K562 (cell line): ENCODE results near the gene GBX1. TPM values are rescaled to one million over a fixed set of nuclear protein-coding genes. Genes with fewer than 3 reads are reported as not detected.

Source experiments
- GABPB1 ChIP-seq: sonication (generic); formaldehyde crosslinking; IDR thresholded peaks from 2 replicates; pipeline ENCODE4 v1.8.0; 2022; ENCODE audit warnings: mild to moderate bottlenecking, missing genetic modification reagents
- HDAC1 ChIP-seq, 2 experiments: fragments of 450-650 bp; IDR thresholded peaks; 2 replicates each; pipeline ENCODE4 v1.6.1; 2016 to 2017; ENCODE audit warnings: inconsistent platforms in 1 of 2, mild to moderate bottlenecking in 1 of 2, moderate library complexity in 1 of 2
- NFRKB ChIP-seq: fragments of 450-650 bp; IDR thresholded peaks from 2 replicates; pipeline ENCODE4 v1.6.1; 2016; ENCODE audit warnings: low read depth
- PBX2 ChIP-seq, 2 experiments: IDR thresholded peaks in 1 of 2; conservative IDR thresholded peaks in 1 of 2; 2 replicates each; pipeline ENCODE4 v1.6.1; 2016; ENCODE audit warnings: low read depth in 2 of 2, mild to moderate bottlenecking in 1 of 2, missing compliant biosample characterization in 1 of 2, missing genetic modification characterization in 1 of 2, moderate library complexity in 1 of 2
- RHOXF2B ChIP-seq: fragments of 250-450 bp; sonication (Bioruptor Pico); conservative IDR thresholded peaks from 2 replicates; pipeline ENCODE4 v1.5.1; 2021
- SMARCE1 ChIP-seq: fragments of 450-650 bp; IDR thresholded peaks from 2 replicates; pipeline ENCODE4 v1.7.1; 2016; ENCODE audit warnings: mild to moderate bottlenecking
- TBP ChIP-seq: optimal IDR thresholded peaks from 2 replicates; pipeline ENCODE3; 2011; ENCODE audit warnings: low read depth, low read length, improper control_type of control experiment
- TEAD2 ChIP-seq: fragments of 450-650 bp; IDR thresholded peaks from 2 replicates; pipeline ENCODE4 v1.6.1; 2016; ENCODE audit warnings: missing genetic modification characterization, control low read depth, missing compliant biosample characterization
- ZC3H4 ChIP-seq: sonication (generic); formaldehyde crosslinking; IDR thresholded peaks from 2 replicates; pipeline ENCODE4 v1.9.0; 2021; ENCODE audit warnings: missing genetic modification reagents, borderline replicate concordance
- ZNF347 ChIP-seq: fragments of 450-650 bp; formaldehyde crosslinking; IDR thresholded peaks from 2 replicates; pipeline ENCODE4 v1.4.0; 2020; ENCODE audit warnings: low read depth, mild to moderate bottlenecking, moderate library complexity
- ZNF79 ChIP-seq: fragments of 250-450 bp; sonication (Bioruptor Pico); IDR thresholded peaks from 2 replicates; pipeline ENCODE4 v1.4.0; 2020; ENCODE audit warnings: low read depth, mild to moderate bottlenecking, moderate library complexity
- polyA plus RNA-seq, 8 experiments: library from polyadenylated mRNA; depleted of rRNA in 4 of 8; stranded (reverse) in 5 of 8; unstranded in 3 of 8; fragments of >200 nt; fragmentation: Nextera tagmentation in 2 of 8; fragmentation: Illumina TruSeq in 1 of 8; extraction: Ambion mirVana in 2 of 8; extraction: Trizol in 1 of 8; gene quantifications; 2 replicates each; pipeline versions ENCODE4 v1.2.1 to v1.2.3, GENCODE V29; 2011 to 2014; ENCODE audit warnings: inconsistent platforms in 1 of 8, missing spikeins in 1 of 8
- total RNA-seq, 7 experiments: library from RNA; depleted of rRNA in 6 of 7; stranded (reverse); fragments of >200 nt in 6 of 7; fragmentation: Illumina TruSeq in 2 of 7; extraction: Trizol in 2 of 7; gene quantifications; 2 replicates each; pipeline versions ENCODE4 v1.2.1 to v1.2.3, GENCODE V29; 2011 to 2021; ENCODE audit warnings: low replicate concordance in 1 of 7
- TF ChIP-seq, protein P1 (sequence below), 2 experiments: fragments of 450-650 bp; formaldehyde crosslinking in 1 of 2; IDR thresholded peaks; 2 replicates each; pipeline versions ENCODE4 v1.4.0 to v1.6.1; 2014 to 2020; ENCODE audit warnings: mild to moderate bottlenecking in 2 of 2, borderline replicate concordance in 1 of 2, low read depth in 1 of 2

The GBX1 gene
- total and polyA plus RNA-seq, 9 of the 15 experiments (the other 6 are each of a cell fraction or from before 2014, with no cell fraction given): not detected

- no peak for TF ChIP-seq ZC3H4
- TF ChIP-seq ZNF79: no peak
- no peak for TF ChIP-seq ZNF347 (CRISPR knock-in tag)
- peak; percentile 83 for TF ChIP-seq TBP
- no peak for TF ChIP-seq NFRKB
- no peak for TF ChIP-seq PBX2 (CRISPR knock-in tag; IDR thresholded peaks at IDR 0.05; ENCODE audit: low read depth)
- no peak for TF ChIP-seq PBX2 (tag; conservative IDR thresholded peaks at IDR 0.05; ENCODE audit: low read depth)
- no peak for TF ChIP-seq SMARCE1
- no peak for TF ChIP-seq TEAD2 (tag)
- no peak; the same call in 1 of the 2 replicates for TF ChIP-seq RHOXF2B
- peak; percentile 70 for TF ChIP-seq GABPB1 (CRISPR knock-in tag)
- TF ChIP-seq, protein P1, sequence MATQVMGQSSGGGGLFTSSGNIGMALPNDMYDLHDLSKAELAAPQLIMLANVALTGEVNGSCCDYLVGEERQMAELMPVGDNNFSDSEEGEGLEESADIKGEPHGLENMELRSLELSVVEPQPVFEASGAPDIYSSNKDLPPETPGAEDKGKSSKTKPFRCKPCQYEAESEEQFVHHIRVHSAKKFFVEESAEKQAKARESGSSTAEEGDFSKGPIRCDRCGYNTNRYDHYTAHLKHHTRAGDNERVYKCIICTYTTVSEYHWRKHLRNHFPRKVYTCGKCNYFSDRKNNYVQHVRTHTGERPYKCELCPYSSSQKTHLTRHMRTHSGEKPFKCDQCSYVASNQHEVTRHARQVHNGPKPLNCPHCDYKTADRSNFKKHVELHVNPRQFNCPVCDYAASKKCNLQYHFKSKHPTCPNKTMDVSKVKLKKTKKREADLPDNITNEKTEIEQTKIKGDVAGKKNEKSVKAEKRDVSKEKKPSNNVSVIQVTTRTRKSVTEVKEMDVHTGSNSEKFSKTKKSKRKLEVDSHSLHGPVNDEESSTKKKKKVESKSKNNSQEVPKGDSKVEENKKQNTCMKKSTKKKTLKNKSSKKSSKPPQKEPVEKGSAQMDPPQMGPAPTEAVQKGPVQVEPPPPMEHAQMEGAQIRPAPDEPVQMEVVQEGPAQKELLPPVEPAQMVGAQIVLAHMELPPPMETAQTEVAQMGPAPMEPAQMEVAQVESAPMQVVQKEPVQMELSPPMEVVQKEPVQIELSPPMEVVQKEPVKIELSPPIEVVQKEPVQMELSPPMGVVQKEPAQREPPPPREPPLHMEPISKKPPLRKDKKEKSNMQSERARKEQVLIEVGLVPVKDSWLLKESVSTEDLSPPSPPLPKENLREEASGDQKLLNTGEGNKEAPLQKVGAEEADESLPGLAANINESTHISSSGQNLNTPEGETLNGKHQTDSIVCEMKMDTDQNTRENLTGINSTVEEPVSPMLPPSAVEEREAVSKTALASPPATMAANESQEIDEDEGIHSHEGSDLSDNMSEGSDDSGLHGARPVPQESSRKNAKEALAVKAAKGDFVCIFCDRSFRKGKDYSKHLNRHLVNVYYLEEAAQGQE (IDR thresholded peaks at IDR 0.05; ENCODE audit: borderline replicate concordance): peak; percentile 97
- TF ChIP-seq, protein P1 (CRISPR knock-in tag; IDR thresholded peaks at IDR 0.05; ENCODE audit: low read depth): 0 out of 2 replicates have a peak, but pooled peaks have one; percentile 38
- no peak for TF ChIP-seq HDAC1 (IDR thresholded peaks at IDR 0.05)
These were observed 5.0 kb upstream of the GBX1 start (continued) for GRCh38 chr7:151172273-151173141.
